Measurements from ENCODE around the gene DSCAML1.

The DSCAML1 gene

DNA sequence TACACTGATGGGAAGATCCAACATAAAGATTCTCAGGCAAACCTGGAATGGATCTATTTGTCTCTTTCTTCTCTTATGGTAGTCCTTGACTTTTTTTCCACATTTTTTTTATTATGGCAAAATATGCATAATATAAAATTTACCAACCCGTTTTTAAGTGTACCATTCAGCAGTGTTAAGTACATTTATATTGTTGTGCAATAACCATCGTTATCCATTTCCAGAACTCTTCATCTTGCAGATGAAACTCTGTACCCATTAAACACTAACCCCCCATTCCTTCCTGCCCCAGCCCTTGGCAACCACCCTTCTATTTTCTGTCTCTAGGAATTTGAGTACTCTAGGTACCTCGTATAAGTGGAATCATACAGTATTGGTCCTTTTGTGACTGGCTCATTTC is 99.7 kb downstream of the DSCAML1 start:
- TF ChIP-seq, protein P1, sequence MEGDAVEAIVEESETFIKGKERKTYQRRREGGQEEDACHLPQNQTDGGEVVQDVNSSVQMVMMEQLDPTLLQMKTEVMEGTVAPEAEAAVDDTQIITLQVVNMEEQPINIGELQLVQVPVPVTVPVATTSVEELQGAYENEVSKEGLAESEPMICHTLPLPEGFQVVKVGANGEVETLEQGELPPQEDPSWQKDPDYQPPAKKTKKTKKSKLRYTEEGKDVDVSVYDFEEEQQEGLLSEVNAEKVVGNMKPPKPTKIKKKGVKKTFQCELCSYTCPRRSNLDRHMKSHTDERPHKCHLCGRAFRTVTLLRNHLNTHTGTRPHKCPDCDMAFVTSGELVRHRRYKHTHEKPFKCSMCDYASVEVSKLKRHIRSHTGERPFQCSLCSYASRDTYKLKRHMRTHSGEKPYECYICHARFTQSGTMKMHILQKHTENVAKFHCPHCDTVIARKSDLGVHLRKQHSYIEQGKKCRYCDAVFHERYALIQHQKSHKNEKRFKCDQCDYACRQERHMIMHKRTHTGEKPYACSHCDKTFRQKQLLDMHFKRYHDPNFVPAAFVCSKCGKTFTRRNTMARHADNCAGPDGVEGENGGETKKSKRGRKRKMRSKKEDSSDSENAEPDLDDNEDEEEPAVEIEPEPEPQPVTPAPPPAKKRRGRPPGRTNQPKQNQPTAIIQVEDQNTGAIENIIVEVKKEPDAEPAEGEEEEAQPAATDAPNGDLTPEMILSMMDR (IDR thresholded peaks at IDR 0.05; ENCODE audit: control insufficient read depth, extremely low read depth, insufficient read depth) = no peak
- no peak for DNase-seq (ENCODE audit: low read depth)
- no peak overlapping the region for H3K4me3 ChIP-seq (ENCODE audit: low read depth, low read length)

DNA sequence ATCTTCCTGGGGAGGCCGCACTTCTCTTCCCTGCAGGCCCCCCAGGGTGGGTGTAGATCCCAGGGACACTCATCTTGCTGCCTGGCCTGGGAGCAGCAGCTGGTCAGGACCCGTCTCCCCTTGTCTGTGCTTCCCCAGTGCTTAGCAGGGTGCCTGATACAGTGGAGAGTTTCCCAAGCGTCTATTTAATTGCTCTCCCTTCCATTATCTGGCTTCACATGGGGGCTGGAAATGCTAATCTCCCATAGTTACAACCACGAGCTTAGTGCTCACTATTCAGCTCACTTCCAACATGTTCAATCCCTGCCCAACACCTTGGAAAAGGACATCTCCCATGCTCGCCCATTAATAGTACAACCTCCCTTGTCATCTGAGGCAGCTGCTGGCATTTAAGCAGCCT is 100.5 kb downstream of the DSCAML1 start:
- no peak for DNase-seq (ENCODE audit: low read depth)
- TF ChIP-seq, protein P1 (IDR thresholded peaks at IDR 0.05; ENCODE audit: control insufficient read depth, extremely low read depth, insufficient read depth) = no peak
- no peak overlapping the region for H3K4me3 ChIP-seq (ENCODE audit: low read depth, low read length)

DNA sequence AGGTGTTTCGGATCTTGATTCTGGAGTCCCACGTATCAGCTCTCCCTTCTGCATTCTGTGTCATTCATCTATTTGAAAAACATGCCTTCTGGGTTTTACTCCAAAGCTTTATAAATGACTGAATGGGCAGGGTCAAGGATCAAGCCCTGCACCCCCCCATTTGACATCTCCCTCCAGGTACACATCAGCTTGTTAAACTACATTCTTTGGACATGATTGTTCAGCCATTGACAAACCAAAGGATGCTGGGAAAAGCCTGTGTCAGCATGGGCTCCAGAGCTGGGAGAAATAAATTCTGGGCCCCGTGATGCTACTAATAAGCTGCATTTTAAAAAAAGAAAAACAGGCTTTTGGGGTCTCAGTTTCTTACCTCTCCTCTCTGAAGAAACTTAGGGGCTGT is 103.7 kb downstream of the DSCAML1 start:
- TF ChIP-seq, protein P1 (IDR thresholded peaks at IDR 0.05; ENCODE audit: control insufficient read depth, extremely low read depth, insufficient read depth) = no peak

DNA sequence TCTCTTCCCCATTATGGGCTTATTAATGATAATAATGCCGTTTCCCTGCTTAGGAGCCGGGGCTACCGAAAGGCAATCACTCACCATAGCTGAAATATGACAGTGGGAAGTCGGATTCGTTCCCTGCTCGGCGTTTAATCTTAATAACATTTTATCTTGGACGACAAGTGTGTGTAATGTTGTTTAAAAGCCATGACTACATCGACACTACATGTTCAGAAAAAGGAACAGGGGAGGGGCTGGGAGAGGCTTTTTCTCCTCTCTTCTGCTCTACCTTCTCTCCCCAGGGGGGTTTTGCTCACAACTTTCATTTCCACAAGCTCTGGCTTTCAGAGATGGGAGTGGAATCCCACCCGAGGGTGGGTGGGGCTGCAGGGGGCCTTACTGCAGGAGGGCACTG is 105.5 kb downstream of the DSCAML1 start:
- TF ChIP-seq, protein P1 (IDR thresholded peaks at IDR 0.05; ENCODE audit: control insufficient read depth, extremely low read depth, insufficient read depth) = no peak
- H3K4me3 ChIP-seq (ENCODE audit: low read depth, low read length) = no peak overlapping the region
- DNase-seq (ENCODE audit: low read depth) = no peak

More for the DNA sequence above, 103.7 kb downstream of the DSCAML1 start:
- DNase-seq (ENCODE audit: low read depth) = no peak
- no peak overlapping the region for H3K4me3 ChIP-seq (ENCODE audit: low read depth, low read length)

DNA sequence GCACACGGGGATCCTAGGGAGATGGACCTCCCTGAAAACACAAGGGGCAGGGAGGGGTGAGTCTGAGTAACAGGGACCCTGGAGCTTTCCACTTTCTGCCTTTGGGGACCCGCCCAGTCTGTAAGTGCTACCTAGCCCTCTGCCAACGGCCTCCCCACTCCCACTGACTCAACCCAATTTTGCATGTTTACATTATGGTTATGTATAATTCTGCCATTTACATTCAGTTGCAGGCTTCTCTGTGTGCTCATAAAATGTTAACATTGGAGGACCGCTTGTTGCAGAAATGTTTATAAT is 105.8 kb downstream of the DSCAML1 start:
- no peak overlapping the region for H3K4me3 ChIP-seq (ENCODE audit: low read depth, low read length)
- TF ChIP-seq, protein P1 (IDR thresholded peaks at IDR 0.05; ENCODE audit: control insufficient read depth, extremely low read depth, insufficient read depth) = no peak
- no peak for DNase-seq (ENCODE audit: low read depth)

DNA sequence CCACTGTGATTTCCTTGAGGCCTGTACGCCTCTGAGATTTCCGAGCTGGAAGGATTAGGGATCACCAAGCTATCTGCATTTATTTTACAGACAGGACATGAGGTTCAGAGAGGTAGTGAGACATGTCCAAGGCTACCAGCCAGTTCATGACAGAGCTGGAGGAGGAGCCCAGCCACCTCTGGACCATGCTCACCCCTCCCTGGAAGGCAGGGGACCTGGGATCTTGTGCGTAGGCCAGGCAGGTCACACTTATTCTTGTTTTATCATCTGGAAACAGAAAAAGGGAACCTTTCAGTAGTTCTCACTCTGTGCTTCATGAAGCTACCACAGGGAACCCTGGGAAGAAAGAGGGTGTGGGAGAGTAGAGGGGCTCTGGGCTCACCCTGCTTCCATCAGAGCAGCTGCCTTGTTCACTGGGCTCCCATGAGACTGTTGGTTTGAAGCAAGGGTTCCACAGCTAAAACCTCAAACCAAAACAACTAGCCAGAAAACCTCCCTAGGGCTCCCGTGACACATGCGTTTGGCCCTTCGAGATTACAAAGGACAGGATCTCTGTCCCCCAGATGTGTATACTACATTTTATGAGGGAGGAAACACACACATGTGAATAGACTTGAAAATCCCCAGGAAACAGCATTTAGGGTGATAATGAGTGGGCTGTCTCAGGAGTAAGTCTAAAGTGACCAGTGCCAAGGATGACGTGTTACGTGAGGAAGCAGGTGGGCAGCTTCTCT is 106.4 kb downstream of the DSCAML1 start:
- DNase-seq (ENCODE audit: low read depth) = no peak
- no peak overlapping the region for H3K4me3 ChIP-seq (ENCODE audit: low read depth, low read length)
- TF ChIP-seq, protein P1 (IDR thresholded peaks at IDR 0.05; ENCODE audit: control insufficient read depth, extremely low read depth, insufficient read depth) = no peak

DNA sequence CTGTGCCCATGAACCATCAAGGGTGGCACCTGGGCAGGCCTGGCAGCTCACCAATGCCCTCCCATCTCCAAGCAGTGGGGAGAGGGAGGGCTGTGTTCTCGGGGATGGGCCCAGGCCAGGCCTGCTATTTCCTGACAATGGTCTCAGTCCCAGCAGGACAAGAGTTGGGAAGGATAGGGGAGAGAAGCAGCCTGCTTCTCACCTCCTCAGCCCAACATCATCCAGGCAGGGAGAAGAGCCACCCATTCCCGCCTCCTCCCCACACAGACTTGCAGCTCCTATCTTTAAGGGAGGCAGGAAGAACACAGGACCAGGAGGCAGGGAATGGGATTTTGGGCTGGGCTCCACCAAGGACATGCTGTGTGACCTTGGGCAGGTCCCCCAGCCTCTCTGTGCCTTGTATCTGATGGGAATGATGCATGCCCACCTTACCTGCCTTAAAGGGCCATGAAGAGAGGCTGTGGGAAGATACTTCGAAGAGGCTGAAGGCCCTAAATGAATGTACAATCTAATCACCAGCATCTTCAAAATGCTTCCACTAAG is 108.7 kb downstream of the DSCAML1 start:
- no peak for DNase-seq (ENCODE audit: low read depth)
- H3K4me3 ChIP-seq (ENCODE audit: low read depth, low read length) = no peak overlapping the region
- TF ChIP-seq, protein P1 (IDR thresholded peaks at IDR 0.05; ENCODE audit: control insufficient read depth, extremely low read depth, insufficient read depth) = no peak
